ENCODE data around the gene REC8. TPM values are rescaled to one million over a fixed set of nuclear protein-coding genes. Genes with fewer than 3 reads are reported as not detected.

REC8 gene
- total and polyA plus RNA-seq, 2 of the 13 experiments (the other 11 are each of a cell fraction or from before 2014, with no cell fraction given), result 3.4 to 14.7 TPM

DNA sequence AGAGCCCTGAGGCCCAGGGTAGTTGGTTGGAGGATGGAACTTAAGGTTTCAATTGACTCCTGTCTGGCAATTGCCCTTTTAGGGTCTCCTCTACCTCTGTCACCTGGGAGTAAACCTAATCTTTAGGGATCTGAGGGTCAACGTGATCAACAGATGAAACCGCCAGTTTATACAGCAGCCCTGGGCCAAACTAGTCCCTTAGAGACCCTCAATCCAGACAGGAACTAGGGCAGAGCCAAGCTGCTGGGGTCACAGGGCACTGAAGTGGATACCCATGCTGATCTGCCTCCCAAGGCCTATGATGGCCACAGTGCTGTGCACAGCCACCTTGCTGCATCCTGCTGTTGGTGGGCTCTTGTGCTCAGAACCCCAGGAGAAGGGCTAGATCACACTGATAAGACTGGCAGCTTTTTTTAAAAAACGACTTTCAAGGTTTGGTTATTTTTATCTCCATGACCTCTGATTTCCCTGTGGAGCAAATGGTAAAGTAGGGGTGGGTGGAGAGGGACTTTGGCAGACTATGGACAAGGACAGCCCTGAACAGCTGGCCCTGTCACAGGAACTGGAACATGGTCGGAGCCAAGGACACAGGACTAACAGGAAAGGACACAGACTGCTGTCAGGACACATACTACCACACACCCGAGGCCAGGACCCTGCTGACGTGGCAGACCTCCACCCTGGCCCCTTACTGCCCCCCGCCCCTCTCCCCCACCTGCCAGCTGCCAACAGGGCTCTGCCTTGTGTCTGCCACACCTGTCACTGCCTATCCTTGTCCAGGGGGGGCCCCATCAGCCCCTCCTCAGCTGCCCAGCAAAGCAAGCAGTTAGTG is 40.9 kb upstream of the REC8 start (continued):
- TF ChIP-seq ZNF782 (CRISPR knock-in tag; IDR thresholded peaks at IDR 0.05; ENCODE audit: borderline replicate concordance) (no peak), TCF7 (IDR thresholded peaks at IDR 0.05; ENCODE audit: low read depth) (no peak), ZNF354B (CRISPR knock-in tag; IDR thresholded peaks at IDR 0.05) (no peak), MED13 (CRISPR knock-in tag; IDR thresholded peaks at IDR 0.05) (no peak), ZNF205 (CRISPR knock-in tag; IDR thresholded peaks at IDR 0.05) (no peak), HMG20A (CRISPR knock-in tag; IDR thresholded peaks at IDR 0.05; ENCODE audit: borderline replicate concordance) (no peak)
- TF ChIP-seq, protein P1, sequence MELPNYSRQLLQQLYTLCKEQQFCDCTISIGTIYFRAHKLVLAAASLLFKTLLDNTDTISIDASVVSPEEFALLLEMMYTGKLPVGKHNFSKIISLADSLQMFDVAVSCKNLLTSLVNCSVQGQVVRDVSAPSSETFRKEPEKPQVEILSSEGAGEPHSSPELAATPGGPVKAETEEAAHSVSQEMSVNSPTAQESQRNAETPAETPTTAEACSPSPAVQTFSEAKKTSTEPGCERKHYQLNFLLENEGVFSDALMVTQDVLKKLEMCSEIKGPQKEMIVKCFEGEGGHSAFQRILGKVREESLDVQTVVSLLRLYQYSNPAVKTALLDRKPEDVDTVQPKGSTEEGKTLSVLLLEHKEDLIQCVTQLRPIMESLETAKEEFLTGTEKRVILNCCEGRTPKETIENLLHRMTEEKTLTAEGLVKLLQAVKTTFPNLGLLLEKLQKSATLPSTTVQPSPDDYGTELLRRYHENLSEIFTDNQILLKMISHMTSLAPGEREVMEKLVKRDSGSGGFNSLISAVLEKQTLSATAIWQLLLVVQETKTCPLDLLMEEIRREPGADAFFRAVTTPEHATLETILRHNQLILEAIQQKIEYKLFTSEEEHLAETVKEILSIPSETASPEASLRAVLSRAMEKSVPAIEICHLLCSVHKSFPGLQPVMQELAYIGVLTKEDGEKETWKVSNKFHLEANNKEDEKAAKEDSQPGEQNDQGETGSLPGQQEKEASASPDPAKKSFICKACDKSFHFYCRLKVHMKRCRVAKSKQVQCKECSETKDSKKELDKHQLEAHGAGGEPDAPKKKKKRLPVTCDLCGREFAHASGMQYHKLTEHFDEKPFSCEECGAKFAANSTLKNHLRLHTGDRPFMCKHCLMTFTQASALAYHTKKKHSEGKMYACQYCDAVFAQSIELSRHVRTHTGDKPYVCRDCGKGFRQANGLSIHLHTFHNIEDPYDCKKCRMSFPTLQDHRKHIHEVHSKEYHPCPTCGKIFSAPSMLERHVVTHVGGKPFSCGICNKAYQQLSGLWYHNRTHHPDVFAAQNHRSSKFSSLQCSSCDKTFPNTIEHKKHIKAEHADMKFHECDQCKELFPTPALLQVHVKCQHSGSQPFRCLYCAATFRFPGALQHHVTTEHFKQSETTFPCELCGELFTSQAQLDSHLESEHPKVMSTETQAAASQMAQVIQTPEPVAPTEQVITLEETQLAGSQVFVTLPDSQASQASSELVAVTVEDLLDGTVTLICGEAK (IDR thresholded peaks at IDR 0.05), result no peak
- TF ChIP-seq, protein P1 (CRISPR knock-in tag; IDR thresholded peaks at IDR 0.05), result 0 out of 2 replicates have a peak, but pooled peaks have one; percentile 36
- TF ChIP-seq, protein P2, sequence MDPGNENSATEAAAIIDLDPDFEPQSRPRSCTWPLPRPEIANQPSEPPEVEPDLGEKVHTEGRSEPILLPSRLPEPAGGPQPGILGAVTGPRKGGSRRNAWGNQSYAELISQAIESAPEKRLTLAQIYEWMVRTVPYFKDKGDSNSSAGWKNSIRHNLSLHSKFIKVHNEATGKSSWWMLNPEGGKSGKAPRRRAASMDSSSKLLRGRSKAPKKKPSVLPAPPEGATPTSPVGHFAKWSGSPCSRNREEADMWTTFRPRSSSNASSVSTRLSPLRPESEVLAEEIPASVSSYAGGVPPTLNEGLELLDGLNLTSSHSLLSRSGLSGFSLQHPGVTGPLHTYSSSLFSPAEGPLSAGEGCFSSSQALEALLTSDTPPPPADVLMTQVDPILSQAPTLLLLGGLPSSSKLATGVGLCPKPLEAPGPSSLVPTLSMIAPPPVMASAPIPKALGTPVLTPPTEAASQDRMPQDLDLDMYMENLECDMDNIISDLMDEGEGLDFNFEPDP (CRISPR knock-in tag; conservative IDR thresholded peaks at IDR 0.05), result no peak
- TF ChIP-seq, protein P3, sequence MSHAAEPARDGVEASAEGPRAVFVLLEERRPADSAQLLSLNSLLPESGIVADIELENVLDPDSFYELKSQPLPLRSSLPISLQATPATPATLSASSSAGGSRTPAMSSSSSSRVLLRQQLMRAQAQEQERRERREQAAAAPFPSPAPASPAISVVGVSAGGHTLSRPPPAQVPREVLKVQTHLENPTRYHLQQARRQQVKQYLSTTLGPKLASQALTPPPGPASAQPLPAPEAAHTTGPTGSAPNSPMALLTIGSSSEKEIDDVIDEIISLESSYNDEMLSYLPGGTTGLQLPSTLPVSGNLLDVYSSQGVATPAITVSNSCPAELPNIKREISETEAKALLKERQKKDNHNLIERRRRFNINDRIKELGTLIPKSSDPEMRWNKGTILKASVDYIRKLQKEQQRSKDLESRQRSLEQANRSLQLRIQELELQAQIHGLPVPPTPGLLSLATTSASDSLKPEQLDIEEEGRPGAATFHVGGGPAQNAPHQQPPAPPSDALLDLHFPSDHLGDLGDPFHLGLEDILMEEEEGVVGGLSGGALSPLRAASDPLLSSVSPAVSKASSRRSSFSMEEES (CRISPR knock-in tag; IDR thresholded peaks at IDR 0.05), result no peak
- TF ChIP-seq, protein P4, sequence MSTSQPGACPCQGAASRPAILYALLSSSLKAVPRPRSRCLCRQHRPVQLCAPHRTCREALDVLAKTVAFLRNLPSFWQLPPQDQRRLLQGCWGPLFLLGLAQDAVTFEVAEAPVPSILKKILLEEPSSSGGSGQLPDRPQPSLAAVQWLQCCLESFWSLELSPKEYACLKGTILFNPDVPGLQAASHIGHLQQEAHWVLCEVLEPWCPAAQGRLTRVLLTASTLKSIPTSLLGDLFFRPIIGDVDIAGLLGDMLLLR (CRISPR knock-in tag; IDR thresholded peaks at IDR 0.05), result no peak
- TF ChIP-seq, protein P5, sequence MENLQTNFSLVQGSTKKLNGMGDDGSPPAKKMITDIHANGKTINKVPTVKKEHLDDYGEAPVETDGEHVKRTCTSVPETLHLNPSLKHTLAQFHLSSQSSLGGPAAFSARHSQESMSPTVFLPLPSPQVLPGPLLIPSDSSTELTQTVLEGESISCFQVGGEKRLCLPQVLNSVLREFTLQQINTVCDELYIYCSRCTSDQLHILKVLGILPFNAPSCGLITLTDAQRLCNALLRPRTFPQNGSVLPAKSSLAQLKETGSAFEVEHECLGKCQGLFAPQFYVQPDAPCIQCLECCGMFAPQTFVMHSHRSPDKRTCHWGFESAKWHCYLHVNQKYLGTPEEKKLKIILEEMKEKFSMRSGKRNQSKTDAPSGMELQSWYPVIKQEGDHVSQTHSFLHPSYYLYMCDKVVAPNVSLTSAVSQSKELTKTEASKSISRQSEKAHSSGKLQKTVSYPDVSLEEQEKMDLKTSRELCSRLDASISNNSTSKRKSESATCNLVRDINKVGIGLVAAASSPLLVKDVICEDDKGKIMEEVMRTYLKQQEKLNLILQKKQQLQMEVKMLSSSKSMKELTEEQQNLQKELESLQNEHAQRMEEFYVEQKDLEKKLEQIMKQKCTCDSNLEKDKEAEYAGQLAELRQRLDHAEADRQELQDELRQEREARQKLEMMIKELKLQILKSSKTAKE (CRISPR knock-in tag; IDR thresholded peaks at IDR 0.05; ENCODE audit: borderline replicate concordance), result peak; percentile 92

Data from HepG2 (cell line).